Ascending aorta (tissue), 2 donors: ENCODE data around the gene SLC23A2. TPM values are rescaled to one million over a fixed set of nuclear protein-coding genes. Genes with fewer than 3 reads are reported as not detected.

Experiments
- DNase-seq, 2 donors: peaks; one replicate each; pipeline ENCODE4 v3.0.0-alpha.2; 2019; ENCODE audit warnings: low spot score in 2 of 2
- H3K27ac ChIP-seq, 2 donors: fragments of 200-600 bp; sonication (generic); one replicate each; pipeline ENCODE4 v1.5.1; 2016 to 2017; ENCODE audit warnings: mild to moderate bottlenecking in 1 of 2
- H3K27me3 ChIP-seq: fragments of 200-600 bp; sonication (generic); one replicate; pipeline ENCODE4 v1.5.1; 2017
- H3K36me3 ChIP-seq, 2 donors: fragments of 200-600 bp; sonication (generic); one replicate each; pipeline ENCODE4 v1.5.1; 2016
- H3K4me1 ChIP-seq, 2 donors: fragments of 200-600 bp; sonication (generic); one replicate each; pipeline ENCODE4 v1.5.1; 2016 to 2017; ENCODE audit warnings: mild to moderate bottlenecking in 1 of 2
- H3K4me3 ChIP-seq, 2 donors: fragments of 200-600 bp; sonication (generic); one replicate each; pipeline ENCODE4 v1.5.1; 2016 to 2017; ENCODE audit warnings: mild to moderate bottlenecking in 1 of 2
- H3K9me3 ChIP-seq, 2 donors: fragments of 200-600 bp; sonication (generic); one replicate each; pipeline ENCODE4 v1.5.1; 2016
- CTCF ChIP-seq, 3 experiments: fragments of 200-600 bp in 2 of 3; fragments of 450-650 bp in 1 of 3; sonication (generic) in 2 of 3; IDR thresholded peaks; one replicate each; pipeline ENCODE4 v1.5.1; 2016 to 2019; ENCODE audit warnings: antibody characterized with exemption in 3 of 3, mild to moderate bottlenecking in 1 of 3, moderate library complexity in 1 of 3
- intact Hi-C: fragments of 100-400 bp; cut with DNase I; formaldehyde crosslinking; loops from one replicate; pipeline ENCODE4 v1.15.1; 2023
- total RNA-seq: library from RNA; depleted of rRNA; stranded (reverse); fragments of >200 nt; gene quantifications from one replicate; pipeline ENCODE4 v1.1.0, GENCODE V29; 2016

Gene SLC23A2
- total RNA-seq, 1 donor from 2014 or later, result 32.8 TPM

- no peak overlapping the region for H3K27ac ChIP-seq
- intact Hi-C loops, result no loop called here
- H3K4me3 ChIP-seq, result peak overlapping the region; percentile 75 to 80
- H3K27me3 ChIP-seq, result no peaks in the 10 kb centered on the region
- no peak for TF ChIP-seq CTCF (IDR thresholded peaks at IDR 0.05)
- DNase-seq, result no peak
- H3K36me3 ChIP-seq, result no peaks in the 10 kb centered on the region
- H3K9me3 ChIP-seq, result no peaks in the 10 kb centered on the region
- H3K4me1 ChIP-seq, result peaks cover 0 to 12% of the 10 kb centered on the region in 2 donors
These were observed 179.7 kb downstream of the SLC23A2 start for GRCh38 chr20:4821590-4821989.

DNA sequence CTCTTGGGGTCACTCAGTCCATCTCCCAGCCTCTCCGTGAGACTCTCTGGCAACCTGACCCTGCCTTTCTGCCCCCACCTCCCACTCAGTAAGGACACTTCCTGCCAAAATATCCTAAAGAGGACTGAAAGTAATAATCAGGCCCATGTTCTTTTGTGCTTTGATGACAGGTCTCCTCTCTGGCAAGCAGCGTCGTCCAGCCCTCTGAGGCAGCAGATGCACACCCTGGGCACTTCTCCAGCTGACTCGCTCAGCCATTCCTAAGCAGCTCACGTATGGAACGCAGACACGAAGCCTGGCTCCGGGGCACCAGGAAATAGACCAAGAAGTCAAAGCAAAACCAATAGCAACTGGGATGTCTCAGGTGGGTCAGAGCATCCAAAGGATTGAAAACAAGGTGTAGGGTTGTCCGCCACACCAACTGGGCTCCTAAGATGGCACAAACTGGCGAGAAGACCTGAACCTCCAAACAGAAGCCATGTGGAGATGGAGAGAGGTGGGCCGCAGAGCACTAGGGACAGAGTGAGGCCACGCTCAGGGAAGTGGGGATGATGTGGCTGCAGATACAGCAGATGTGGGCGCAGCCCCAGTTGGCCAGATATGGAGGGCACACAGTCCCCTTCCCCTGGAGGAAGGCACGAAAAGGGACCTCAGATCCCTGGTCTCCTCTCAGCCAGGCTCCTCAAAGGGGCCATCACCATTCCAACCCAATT is 180.3 kb downstream of the SLC23A2 start:
- Histone ChIP-seq H3K9me3 (no peaks in the 10 kb centered on the region), H3K4me3 (no peak overlapping the region), H3K36me3 (no peaks in the 10 kb centered on the region), H3K27me3 (no peaks in the 10 kb centered on the region), H3K4me1 (peaks cover 0 to 12% of the 10 kb centered on the region in 2 donors), H3K27ac (no peak overlapping the region)
- intact Hi-C loops, result no loop called here
- no peak for DNase-seq
- TF ChIP-seq CTCF (IDR thresholded peaks at IDR 0.05), result no peak

DNA sequence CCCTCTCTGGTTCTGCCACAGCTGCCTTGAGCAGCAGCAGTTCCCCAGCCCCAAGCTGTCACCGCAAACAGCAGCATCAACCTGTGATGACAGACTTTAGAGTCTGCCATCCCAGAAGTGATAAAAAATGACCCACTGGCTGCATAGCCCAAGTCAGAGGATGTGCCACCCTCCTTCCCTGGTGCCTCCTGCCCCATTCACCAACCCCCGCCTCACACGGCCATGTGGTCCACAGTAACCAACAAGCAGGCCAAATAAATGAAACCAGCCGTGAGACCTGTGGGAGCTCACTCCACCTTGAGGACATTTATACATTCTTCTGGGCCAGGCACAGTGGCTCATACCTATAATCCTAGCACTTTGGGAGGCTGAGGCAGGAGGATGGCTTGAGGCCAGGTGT is 181.4 kb downstream of the SLC23A2 start:
- intact Hi-C loops, result no loop called here
- TF ChIP-seq CTCF (IDR thresholded peaks at IDR 0.05), result no peak
- H3K9me3 ChIP-seq, result no peaks in the 10 kb centered on the region
- no peaks in the 10 kb centered on the region for H3K36me3 ChIP-seq
- DNase-seq, result no peak
- H3K27ac ChIP-seq, result no peak overlapping the region
- no peak overlapping the region for H3K4me3 ChIP-seq
- no peaks in the 10 kb centered on the region for H3K27me3 ChIP-seq
- peaks cover 0 to 12% of the 10 kb centered on the region in 2 donors for H3K4me1 ChIP-seq

DNA sequence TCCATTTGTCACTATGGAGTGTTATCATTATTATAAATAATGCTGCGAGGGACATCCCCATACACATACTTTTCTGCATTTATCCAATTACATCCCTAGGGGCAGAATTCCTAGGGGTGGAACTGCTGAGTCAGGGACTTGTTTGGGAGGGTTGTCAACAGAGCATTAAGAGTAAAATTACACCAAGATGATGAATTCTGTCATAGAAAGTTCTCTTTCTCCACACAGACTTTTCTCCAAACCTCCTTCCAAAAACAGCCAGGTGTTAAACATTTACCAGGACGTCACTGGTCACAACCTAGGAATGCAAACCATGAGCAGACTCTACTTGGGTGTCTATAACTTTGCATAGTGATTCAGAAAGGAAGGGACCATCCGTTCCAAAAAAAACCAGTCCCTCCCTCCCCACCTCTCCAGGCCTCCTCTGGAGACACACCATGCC is 184.1 kb downstream of the SLC23A2 start:
- no peak for DNase-seq
- Histone ChIP-seq H3K27me3 (no peaks in the 10 kb centered on the region), H3K4me3 (no peak overlapping the region), H3K27ac (no peak overlapping the region), H3K9me3 (no peaks in the 10 kb centered on the region), H3K36me3 (no peaks in the 10 kb centered on the region), H3K4me1 (peaks cover 0 to under 1% of the 10 kb centered on the region in 2 donors)
- TF ChIP-seq CTCF (IDR thresholded peaks at IDR 0.05), result no peak
- intact Hi-C loops, result no loop called here

- Histone ChIP-seq H3K9me3 (no peaks in the 10 kb centered on the region), H3K27ac (no peak overlapping the region), H3K36me3 (no peaks in the 10 kb centered on the region), H3K4me3 (no peak overlapping the region), H3K27me3 (no peaks in the 10 kb centered on the region), H3K4me1 (no peaks in the 10 kb centered on the region)
- no peak for TF ChIP-seq CTCF (IDR thresholded peaks at IDR 0.05)
- DNase-seq, result no peak
- intact Hi-C loops, result no loop called here
These were observed 185.7 kb downstream of the SLC23A2 start for GRCh38 chr20:4815628-4816027.
